SK-N-SH treated with all-trans-retinoic acid at 6 μM for 48 hours (cell line): ENCODE results near the gene TMEM51.
A peak's percentile ranks its signal among the peaks of the same experiment; 100 is the strongest.

Experiments used
- ATAC-seq: fragments of 200-7000 bp; cut with Tn5 transposase; 3 replicates; pipeline ENCODE4 v1.9.1; 2020; ENCODE audit warnings: mild to moderate bottlenecking, moderate library complexity
- ARNTL ChIP-seq: fragments of 450-650 bp; formaldehyde crosslinking; IDR thresholded peaks from 2 replicates; pipeline ENCODE4 v1.5.0; 2020; ENCODE audit warnings: low read depth, mild to moderate bottlenecking, moderate library complexity, borderline replicate concordance
- BACH2 ChIP-seq: fragments of 250-450 bp; sonication (Bioruptor Pico); IDR thresholded peaks from 2 replicates; pipeline ENCODE4 v1.9.0; 2021; ENCODE audit warnings: mild to moderate bottlenecking, borderline replicate concordance
- CSDC2 ChIP-seq: fragments of 250-450 bp; sonication (Bioruptor Pico); IDR thresholded peaks from 2 replicates; pipeline ENCODE4 v1.5.0; 2020; ENCODE audit warnings: mild to moderate bottlenecking, moderate library complexity
- CSRNP3 ChIP-seq: fragments of 250-450 bp; sonication (Bioruptor Pico); IDR thresholded peaks from 2 replicates; pipeline ENCODE4 v1.5.1; 2021; ENCODE audit warnings: mild to moderate bottlenecking, moderate library complexity
- ESRRG ChIP-seq: fragments of 250-450 bp; sonication (Bioruptor Pico); IDR thresholded peaks from 2 replicates; pipeline ENCODE4 v1.6.1; 2021; ENCODE audit warnings: mild to moderate bottlenecking
- ISL1 ChIP-seq: fragments of 250-450 bp; sonication (Bioruptor Pico); IDR thresholded peaks from 2 replicates; pipeline ENCODE4 v2.1.2; 2022; ENCODE audit warnings: mild to moderate bottlenecking, moderate library complexity
- PPARA ChIP-seq: fragments of 250-450 bp; sonication (Bioruptor Pico); IDR thresholded peaks from 2 replicates; pipeline ENCODE4 v1.5.0; 2020; ENCODE audit warnings: mild to moderate bottlenecking, borderline replicate concordance
- SNAI2 ChIP-seq: fragments of 250-450 bp; sonication (Bioruptor Pico); IDR thresholded peaks from 2 replicates; pipeline ENCODE4 v1.5.0; 2020; ENCODE audit warnings: mild to moderate bottlenecking, moderate library complexity
- TCF4 ChIP-seq: fragments of 250-450 bp; sonication (Bioruptor Pico); IDR thresholded peaks from 2 replicates; pipeline ENCODE4 v1.8.0; 2021; ENCODE audit warnings: mild to moderate bottlenecking, moderate library complexity, borderline replicate concordance
- TOX ChIP-seq: fragments of 250-450 bp; sonication (Bioruptor Pico); IDR thresholded peaks from 2 replicates; pipeline ENCODE4 v1.8.0; 2021; ENCODE audit warnings: mild to moderate bottlenecking, moderate library complexity, borderline replicate concordance
- ZC3H10 ChIP-seq: fragments of 250-450 bp; sonication (Bioruptor Pico); IDR thresholded peaks from 2 replicates; pipeline ENCODE4 v1.5.1; 2021; ENCODE audit warnings: mild to moderate bottlenecking, moderate library complexity
- ZFP3 ChIP-seq: fragments of 250-450 bp; sonication (Bioruptor Pico); IDR thresholded peaks from 2 replicates; pipeline ENCODE4 v1.5.0; 2020; ENCODE audit warnings: mild to moderate bottlenecking, moderate library complexity
- ZFP30 ChIP-seq: fragments of 450-650 bp; formaldehyde crosslinking; IDR thresholded peaks from 2 replicates; pipeline ENCODE4 v1.5.0; 2022; ENCODE audit warnings: mild to moderate bottlenecking, moderate library complexity
- TF ChIP-seq, protein P1 (sequence below): fragments of 250-450 bp; sonication (Bioruptor Pico); IDR thresholded peaks from 2 replicates; pipeline ENCODE4 v1.5.1; 2020; ENCODE audit warnings: low read depth, mild to moderate bottlenecking, moderate library complexity
- TF ChIP-seq, protein P2 (sequence below): fragments of 250-450 bp; sonication (Bioruptor Pico); IDR thresholded peaks from 2 replicates; pipeline ENCODE4 v1.8.0; 2021; ENCODE audit warnings: low read depth, mild to moderate bottlenecking, moderate library complexity, borderline replicate concordance
- TF ChIP-seq, protein P3 (sequence below): fragments of 250-450 bp; sonication (Bioruptor Pico); IDR thresholded peaks from 2 replicates; pipeline ENCODE4 v1.8.0; 2020; ENCODE audit warnings: mild to moderate bottlenecking, moderate library complexity, borderline replicate concordance
- TF ChIP-seq, protein P4 (sequence below): fragments of 250-450 bp; sonication (Bioruptor Pico); IDR thresholded peaks from 2 replicates; pipeline ENCODE4 v1.5.0; 2020; ENCODE audit warnings: mild to moderate bottlenecking, moderate library complexity

Gene TMEM51

GRCh38 chr1:15104768-15105167 is 48.8 kb upstream of the TMEM51 start:
- TF ChIP-seq ZC3H10 (CRISPR knock-in tag), result no peak
- no peak for ATAC-seq

- TF ChIP-seq ARNTL (no peak), ZFP3 (CRISPR knock-in tag) (no peak)
- TF ChIP-seq, protein P1, sequence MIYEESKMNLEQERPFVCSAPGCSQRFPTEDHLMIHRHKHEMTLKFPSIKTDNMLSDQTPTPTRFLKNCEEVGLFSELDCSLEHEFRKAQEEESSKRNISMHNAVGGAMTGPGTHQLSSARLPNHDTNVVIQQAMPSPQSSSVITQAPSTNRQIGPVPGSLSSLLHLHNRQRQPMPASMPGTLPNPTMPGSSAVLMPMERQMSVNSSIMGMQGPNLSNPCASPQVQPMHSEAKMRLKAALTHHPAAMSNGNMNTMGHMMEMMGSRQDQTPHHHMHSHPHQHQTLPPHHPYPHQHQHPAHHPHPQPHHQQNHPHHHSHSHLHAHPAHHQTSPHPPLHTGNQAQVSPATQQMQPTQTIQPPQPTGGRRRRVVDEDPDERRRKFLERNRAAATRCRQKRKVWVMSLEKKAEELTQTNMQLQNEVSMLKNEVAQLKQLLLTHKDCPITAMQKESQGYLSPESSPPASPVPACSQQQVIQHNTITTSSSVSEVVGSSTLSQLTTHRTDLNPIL (CRISPR knock-in tag), result 0 out of 2 replicates have a peak, but pooled peaks have one; percentile 8
- ATAC-seq, result no peak; the same call in 2 of the 3 replicates
Observed at GRCh38 chr1:15106608-15107007, 46.9 kb upstream of the TMEM51 start.

- TF ChIP-seq, protein P2, sequence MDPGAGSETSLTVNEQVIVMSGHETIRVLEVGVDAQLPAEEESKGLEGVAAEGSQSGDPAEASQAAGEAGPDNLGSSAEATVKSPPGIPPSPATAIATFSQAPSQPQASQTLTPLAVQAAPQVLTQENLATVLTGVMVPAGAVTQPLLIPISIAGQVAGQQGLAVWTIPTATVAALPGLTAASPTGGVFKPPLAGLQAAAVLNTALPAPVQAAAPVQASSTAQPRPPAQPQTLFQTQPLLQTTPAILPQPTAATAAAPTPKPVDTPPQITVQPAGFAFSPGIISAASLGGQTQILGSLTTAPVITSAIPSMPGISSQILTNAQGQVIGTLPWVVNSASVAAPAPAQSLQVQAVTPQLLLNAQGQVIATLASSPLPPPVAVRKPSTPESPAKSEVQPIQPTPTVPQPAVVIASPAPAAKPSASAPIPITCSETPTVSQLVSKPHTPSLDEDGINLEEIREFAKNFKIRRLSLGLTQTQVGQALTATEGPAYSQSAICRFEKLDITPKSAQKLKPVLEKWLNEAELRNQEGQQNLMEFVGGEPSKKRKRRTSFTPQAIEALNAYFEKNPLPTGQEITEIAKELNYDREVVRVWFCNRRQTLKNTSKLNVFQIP, result no peak
- TF ChIP-seq CSDC2 (no peak), BACH2 (no peak), PPARA (CRISPR knock-in tag) (no peak)
- TF ChIP-seq, protein P3, sequence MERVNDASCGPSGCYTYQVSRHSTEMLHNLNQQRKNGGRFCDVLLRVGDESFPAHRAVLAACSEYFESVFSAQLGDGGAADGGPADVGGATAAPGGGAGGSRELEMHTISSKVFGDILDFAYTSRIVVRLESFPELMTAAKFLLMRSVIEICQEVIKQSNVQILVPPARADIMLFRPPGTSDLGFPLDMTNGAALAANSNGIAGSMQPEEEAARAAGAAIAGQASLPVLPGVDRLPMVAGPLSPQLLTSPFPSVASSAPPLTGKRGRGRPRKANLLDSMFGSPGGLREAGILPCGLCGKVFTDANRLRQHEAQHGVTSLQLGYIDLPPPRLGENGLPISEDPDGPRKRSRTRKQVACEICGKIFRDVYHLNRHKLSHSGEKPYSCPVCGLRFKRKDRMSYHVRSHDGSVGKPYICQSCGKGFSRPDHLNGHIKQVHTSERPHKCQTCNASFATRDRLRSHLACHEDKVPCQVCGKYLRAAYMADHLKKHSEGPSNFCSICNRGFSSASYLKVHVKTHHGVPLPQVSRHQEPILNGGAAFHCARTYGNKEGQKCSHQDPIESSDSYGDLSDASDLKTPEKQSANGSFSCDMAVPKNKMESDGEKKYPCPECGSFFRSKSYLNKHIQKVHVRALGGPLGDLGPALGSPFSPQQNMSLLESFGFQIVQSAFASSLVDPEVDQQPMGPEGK, result no peak
- ATAC-seq, result no peak
Observed at GRCh38 chr1:15107058-15107687, 46.4 kb upstream of the TMEM51 start.

DNA sequence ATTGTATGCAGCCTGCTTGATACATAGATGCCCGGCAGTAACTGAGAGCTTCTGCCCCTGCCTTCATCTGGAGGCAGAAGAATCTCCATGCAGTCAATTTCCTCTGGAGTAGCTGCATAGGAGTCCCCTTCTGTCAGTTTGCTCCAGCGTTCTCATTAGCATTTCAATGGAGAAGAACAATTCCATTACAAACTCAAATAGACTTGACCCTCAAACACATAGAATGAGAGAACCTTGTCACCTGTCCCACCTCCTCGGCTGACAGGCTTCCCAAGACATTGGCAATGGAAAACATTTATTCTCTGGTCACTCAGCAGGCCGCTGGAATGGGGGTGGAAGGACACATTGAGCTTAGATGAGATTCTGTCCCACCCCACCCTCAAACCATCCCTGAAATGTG is 45.6 kb upstream of the TMEM51 start:
- TF ChIP-seq ESRRG (CRISPR knock-in tag) (no peak), BACH2 (no peak), TCF4 (no peak)
- TF ChIP-seq, protein P2, result no peak
- TF ChIP-seq, protein P4, sequence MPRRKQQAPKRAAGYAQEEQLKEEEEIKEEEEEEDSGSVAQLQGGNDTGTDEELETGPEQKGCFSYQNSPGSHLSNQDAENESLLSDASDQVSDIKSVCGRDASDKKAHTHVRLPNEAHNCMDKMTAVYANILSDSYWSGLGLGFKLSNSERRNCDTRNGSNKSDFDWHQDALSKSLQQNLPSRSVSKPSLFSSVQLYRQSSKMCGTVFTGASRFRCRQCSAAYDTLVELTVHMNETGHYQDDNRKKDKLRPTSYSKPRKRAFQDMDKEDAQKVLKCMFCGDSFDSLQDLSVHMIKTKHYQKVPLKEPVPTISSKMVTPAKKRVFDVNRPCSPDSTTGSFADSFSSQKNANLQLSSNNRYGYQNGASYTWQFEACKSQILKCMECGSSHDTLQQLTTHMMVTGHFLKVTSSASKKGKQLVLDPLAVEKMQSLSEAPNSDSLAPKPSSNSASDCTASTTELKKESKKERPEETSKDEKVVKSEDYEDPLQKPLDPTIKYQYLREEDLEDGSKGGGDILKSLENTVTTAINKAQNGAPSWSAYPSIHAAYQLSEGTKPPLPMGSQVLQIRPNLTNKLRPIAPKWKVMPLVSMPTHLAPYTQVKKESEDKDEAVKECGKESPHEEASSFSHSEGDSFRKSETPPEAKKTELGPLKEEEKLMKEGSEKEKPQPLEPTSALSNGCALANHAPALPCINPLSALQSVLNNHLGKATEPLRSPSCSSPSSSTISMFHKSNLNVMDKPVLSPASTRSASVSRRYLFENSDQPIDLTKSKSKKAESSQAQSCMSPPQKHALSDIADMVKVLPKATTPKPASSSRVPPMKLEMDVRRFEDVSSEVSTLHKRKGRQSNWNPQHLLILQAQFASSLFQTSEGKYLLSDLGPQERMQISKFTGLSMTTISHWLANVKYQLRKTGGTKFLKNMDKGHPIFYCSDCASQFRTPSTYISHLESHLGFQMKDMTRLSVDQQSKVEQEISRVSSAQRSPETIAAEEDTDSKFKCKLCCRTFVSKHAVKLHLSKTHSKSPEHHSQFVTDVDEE (CRISPR knock-in tag), result no peak
- TF ChIP-seq, all 23 proteins: peak for 0
- no peak for ATAC-seq

DNA sequence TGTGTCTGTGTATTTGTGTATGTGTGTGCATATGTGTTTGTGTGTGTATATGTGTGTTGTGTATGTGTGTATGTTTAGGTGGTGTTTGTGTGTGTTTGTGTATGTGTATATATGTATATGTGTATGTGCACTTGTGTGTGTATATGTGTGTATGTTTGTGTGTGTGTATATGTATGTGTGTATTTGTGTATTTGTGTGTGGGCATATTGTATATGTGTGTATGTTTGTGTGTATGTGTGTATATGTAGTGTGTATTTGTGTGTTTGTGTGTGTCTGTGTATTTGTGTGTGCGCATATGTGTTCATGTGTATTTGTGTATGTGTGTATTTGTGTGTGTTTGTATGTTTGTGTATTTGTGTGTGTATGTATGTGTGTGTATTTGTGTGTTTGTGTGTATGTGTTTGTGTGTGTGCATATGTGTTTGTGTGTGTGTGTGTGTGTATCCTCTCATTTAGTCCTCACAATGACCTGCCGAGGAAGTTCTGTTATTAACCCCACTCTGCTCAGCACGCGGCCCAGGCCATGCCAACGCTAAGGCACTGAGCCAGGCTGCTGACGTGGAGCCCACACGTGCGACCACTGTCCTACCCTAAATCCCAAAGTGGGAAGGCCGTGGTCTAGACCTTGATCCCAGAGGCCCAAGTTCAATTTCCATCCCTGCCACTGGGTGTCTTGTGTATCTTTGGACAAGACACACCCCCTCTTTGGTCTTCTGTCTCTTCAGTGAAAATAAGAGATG is 43.2 kb upstream of the TMEM51 start:
- no peak for ATAC-seq
- TF ChIP-seq ESRRG (CRISPR knock-in tag) (no peak), TCF4 (no peak), ISL1 (CRISPR knock-in tag) (no peak), ZC3H10 (CRISPR knock-in tag) (no peak), SNAI2 (CRISPR knock-in tag) (no peak), CSRNP3 (CRISPR knock-in tag) (no peak), TOX (CRISPR knock-in tag) (no peak), ZFP30 (CRISPR knock-in tag) (no peak)
- TF ChIP-seq, protein P4 (CRISPR knock-in tag), result no peak
- TF ChIP-seq, protein P3, result no peak
